Esophagus muscularis mucosa (tissue), 3 donors: ENCODE measurements around the gene CACHD1.

Source experiments
- CTCF ChIP-seq, 3 experiments: fragments of 200-600 bp in 2 of 3; fragments of 450-650 bp in 1 of 3; sonication (generic) in 2 of 3; IDR thresholded peaks; one replicate each; pipeline ENCODE4 v1.5.1; 2017 to 2019; ENCODE audit warnings: antibody characterized with exemption in 3 of 3, mild to moderate bottlenecking in 2 of 3, moderate library complexity in 1 of 3
- POLR2A ChIP-seq: fragments of 450-650 bp; IDR thresholded peaks from one replicate; pipeline ENCODE4 v1.6.1; 2017; ENCODE audit warnings: antibody characterized with exemption, moderate library complexity, mild to moderate bottlenecking, low read depth
- POLR2AphosphoS5 ChIP-seq, 2 donors: sonication (generic); formaldehyde crosslinking; IDR thresholded peaks; one replicate each; pipeline ENCODE4 v1.6.1; 2017; ENCODE audit warnings: antibody characterized with exemption in 2 of 2

- TF ChIP-seq POLR2A (no peak), CTCF (IDR thresholded peaks at IDR 0.05) (no peak), POLR2AphosphoS5 (IDR thresholded peaks at IDR 0.05) (no peak)
Measured at GRCh38 chr1:64522740-64523139, 52.8 kb downstream of the CACHD1 start.
